Bone marrow (tissue), 2 donors: ENCODE measurements around the gene OR11L1.

ENCODE experiments used
- DNase-seq, 2 donors: peaks; one replicate each; lab custom pipeline; 2025; lab: John Stamatoyannopoulos, UW

Gene OR11L1

GRCh38 chr1:247797518-247797917, 44.2 kb downstream of the OR11L1 start:
- DNase-seq, result no peak
